ENCODE measurements around the gene TMEM269.

TMEM269 gene

GRCh38 chr1:42745851-42746250 is 38.9 kb upstream of the TMEM269 start:
- peaks cover 33% of the 10 kb centered on the region for H3K36me3 ChIP-seq
- TF ChIP-seq, protein P1, sequence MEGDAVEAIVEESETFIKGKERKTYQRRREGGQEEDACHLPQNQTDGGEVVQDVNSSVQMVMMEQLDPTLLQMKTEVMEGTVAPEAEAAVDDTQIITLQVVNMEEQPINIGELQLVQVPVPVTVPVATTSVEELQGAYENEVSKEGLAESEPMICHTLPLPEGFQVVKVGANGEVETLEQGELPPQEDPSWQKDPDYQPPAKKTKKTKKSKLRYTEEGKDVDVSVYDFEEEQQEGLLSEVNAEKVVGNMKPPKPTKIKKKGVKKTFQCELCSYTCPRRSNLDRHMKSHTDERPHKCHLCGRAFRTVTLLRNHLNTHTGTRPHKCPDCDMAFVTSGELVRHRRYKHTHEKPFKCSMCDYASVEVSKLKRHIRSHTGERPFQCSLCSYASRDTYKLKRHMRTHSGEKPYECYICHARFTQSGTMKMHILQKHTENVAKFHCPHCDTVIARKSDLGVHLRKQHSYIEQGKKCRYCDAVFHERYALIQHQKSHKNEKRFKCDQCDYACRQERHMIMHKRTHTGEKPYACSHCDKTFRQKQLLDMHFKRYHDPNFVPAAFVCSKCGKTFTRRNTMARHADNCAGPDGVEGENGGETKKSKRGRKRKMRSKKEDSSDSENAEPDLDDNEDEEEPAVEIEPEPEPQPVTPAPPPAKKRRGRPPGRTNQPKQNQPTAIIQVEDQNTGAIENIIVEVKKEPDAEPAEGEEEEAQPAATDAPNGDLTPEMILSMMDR (IDR thresholded peaks at IDR 0.05; ENCODE audit: low read depth, low read length), result no peak
- H3K27me3 ChIP-seq (ENCODE audit: insufficient read depth, low read depth, severe bottlenecking), result no peaks in the 10 kb centered on the region
- no peaks in the 10 kb centered on the region for H3K9me3 ChIP-seq (ENCODE audit: severe bottlenecking)
- DNase-seq, result peak; percentile 70
- no peak overlapping the region for H3K4me3 ChIP-seq (ENCODE audit: low read depth, low read length)
- H3K27ac ChIP-seq, result peak overlapping the region; percentile 26

GRCh38 chr1:42746436-42747105 is 38.2 kb upstream of the TMEM269 start:
- H3K4me3 ChIP-seq (ENCODE audit: low read depth, low read length), result no peak overlapping the region
- no peak overlapping the region; the same call in 1 of the 2 replicates for H3K27ac ChIP-seq
- TF ChIP-seq, protein P1 (IDR thresholded peaks at IDR 0.05; ENCODE audit: low read depth, low read length), result no peak
- H3K9me3 ChIP-seq (ENCODE audit: severe bottlenecking), result no peaks in the 10 kb centered on the region
- peaks cover 34% of the 10 kb centered on the region for H3K36me3 ChIP-seq
- DNase-seq, result no peak
- no peaks in the 10 kb centered on the region for H3K27me3 ChIP-seq (ENCODE audit: insufficient read depth, low read depth, severe bottlenecking)

- Histone ChIP-seq H3K36me3 (peaks cover 40% of the 10 kb centered on the region), H3K27ac (0 out of 2 replicates have a peak overlapping the region, but pooled peaks have one; percentile 2), H3K9me3 (ENCODE audit: severe bottlenecking) (no peaks in the 10 kb centered on the region), H3K4me3 (ENCODE audit: low read depth, low read length) (no peak overlapping the region), H3K27me3 (ENCODE audit: insufficient read depth, low read depth, severe bottlenecking) (no peaks in the 10 kb centered on the region)
- TF ChIP-seq, protein P1 (IDR thresholded peaks at IDR 0.05; ENCODE audit: low read depth, low read length), result peak; percentile 96
- DNase-seq, result peak; percentile 85
Measured at GRCh38 chr1:42747125-42747524, 37.7 kb upstream of the TMEM269 start.

GRCh38 chr1:42748021-42748420 is 36.8 kb upstream of the TMEM269 start:
- peaks cover 49% of the 10 kb centered on the region for H3K36me3 ChIP-seq
- TF ChIP-seq, protein P1 (IDR thresholded peaks at IDR 0.05; ENCODE audit: low read depth, low read length), result no peak

GRCh38 chr1:42748461-42749410 is 36.1 kb upstream of the TMEM269 start:
- Histone ChIP-seq H3K9me3 (ENCODE audit: severe bottlenecking) (no peaks in the 10 kb centered on the region), H3K4me3 (ENCODE audit: low read depth, low read length) (no peak overlapping the region), H3K36me3 (peaks cover 56% of the 10 kb centered on the region), H3K27me3 (ENCODE audit: insufficient read depth, low read depth, severe bottlenecking) (no peaks in the 10 kb centered on the region), H3K27ac (no peak overlapping the region)
- no peak for DNase-seq
- TF ChIP-seq, protein P1 (IDR thresholded peaks at IDR 0.05; ENCODE audit: low read depth, low read length), result no peak

More at GRCh38 chr1:42748021-42748420, 36.8 kb upstream of the TMEM269 start:
- Histone ChIP-seq H3K27ac (no peak overlapping the region), H3K9me3 (ENCODE audit: severe bottlenecking) (no peaks in the 10 kb centered on the region), H3K4me3 (ENCODE audit: low read depth, low read length) (no peak overlapping the region), H3K27me3 (ENCODE audit: insufficient read depth, low read depth, severe bottlenecking) (no peaks in the 10 kb centered on the region)
- no peak for DNase-seq

Data from WERI-Rb-1 (cell line).